Esophagus muscularis mucosa (tissue), 3 donors: ENCODE results near the gene IKZF2.

ENCODE experiments used
- POLR2A ChIP-seq: fragments of 450-650 bp; IDR thresholded peaks from one replicate; pipeline ENCODE4 v1.6.1; 2017; ENCODE audit warnings: antibody characterized with exemption, moderate library complexity, mild to moderate bottlenecking, low read depth
- POLR2AphosphoS5 ChIP-seq, 2 donors: sonication (generic); formaldehyde crosslinking; IDR thresholded peaks; one replicate each; pipeline ENCODE4 v1.6.1; 2017; ENCODE audit warnings: antibody characterized with exemption in 2 of 2
- TF ChIP-seq, protein P1 (sequence below), 3 experiments: fragments of 200-600 bp in 2 of 3; fragments of 450-650 bp in 1 of 3; sonication (generic) in 2 of 3; IDR thresholded peaks; one replicate each; pipeline ENCODE4 v1.5.1; 2017 to 2019; ENCODE audit warnings: antibody characterized with exemption in 3 of 3, mild to moderate bottlenecking in 2 of 3, moderate library complexity in 1 of 3

DNA sequence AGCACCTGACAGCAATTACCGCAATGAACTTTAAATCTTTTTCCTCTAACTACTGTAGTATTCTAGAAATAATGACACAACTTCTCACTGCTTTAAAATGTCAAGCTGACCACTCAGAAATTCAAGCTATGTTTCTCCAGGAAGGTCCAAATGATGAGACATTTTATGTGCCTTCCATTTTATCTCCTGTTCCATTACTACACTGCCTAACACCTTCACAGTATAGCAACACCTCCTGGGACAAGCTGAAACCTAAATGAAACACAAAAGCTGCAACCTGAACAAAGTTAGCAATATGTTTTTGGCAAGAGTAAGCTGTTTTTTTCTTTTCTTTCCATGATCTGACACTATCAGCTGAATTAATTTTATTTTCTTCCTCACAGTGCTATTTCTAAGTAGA lies 81.9 kb downstream of the IKZF2 start:
- TF ChIP-seq, protein P1, sequence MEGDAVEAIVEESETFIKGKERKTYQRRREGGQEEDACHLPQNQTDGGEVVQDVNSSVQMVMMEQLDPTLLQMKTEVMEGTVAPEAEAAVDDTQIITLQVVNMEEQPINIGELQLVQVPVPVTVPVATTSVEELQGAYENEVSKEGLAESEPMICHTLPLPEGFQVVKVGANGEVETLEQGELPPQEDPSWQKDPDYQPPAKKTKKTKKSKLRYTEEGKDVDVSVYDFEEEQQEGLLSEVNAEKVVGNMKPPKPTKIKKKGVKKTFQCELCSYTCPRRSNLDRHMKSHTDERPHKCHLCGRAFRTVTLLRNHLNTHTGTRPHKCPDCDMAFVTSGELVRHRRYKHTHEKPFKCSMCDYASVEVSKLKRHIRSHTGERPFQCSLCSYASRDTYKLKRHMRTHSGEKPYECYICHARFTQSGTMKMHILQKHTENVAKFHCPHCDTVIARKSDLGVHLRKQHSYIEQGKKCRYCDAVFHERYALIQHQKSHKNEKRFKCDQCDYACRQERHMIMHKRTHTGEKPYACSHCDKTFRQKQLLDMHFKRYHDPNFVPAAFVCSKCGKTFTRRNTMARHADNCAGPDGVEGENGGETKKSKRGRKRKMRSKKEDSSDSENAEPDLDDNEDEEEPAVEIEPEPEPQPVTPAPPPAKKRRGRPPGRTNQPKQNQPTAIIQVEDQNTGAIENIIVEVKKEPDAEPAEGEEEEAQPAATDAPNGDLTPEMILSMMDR (IDR thresholded peaks at IDR 0.05), result no peak
- TF ChIP-seq POLR2AphosphoS5 (IDR thresholded peaks at IDR 0.05) (no peak), POLR2A (no peak)
